ENCODE results near the gene C10orf120. TPM values are rescaled to one million over a fixed set of nuclear protein-coding genes. Genes with fewer than 3 reads are reported as not detected.

The C10orf120 gene
- total RNA-seq, 2 donors from 2014 or later: not detected

DNA sequence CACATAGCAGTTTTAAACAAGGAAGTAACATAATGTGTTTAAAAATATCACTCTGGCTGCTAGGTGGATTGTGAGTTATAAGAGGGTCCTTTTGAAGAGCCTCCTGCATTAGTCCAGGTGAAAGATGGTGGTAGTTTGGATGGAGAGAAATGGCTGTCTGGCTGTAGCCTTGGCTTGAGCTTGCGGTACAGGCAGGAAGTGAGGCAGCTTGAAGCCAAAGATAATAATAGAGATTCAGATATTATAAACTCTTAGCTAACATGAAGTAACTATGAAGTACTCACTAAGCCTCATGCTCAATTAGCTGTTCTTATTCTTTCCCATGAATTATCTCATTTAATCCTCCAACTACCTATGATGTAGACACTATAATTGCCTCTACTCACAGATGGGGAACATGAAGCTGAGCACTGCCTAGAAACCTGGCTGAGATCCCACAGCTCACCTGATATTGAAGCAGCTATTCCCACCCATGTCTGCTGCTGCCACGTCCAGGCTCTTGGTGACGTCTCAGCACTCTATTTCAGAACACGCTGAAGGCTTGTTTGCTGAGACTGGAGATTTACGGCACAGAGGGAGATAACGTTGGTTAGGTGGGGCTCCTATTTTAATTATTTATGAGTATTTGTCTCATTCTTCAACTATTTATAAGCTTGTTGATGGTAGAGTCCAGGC is 10.4 kb downstream of the C10orf120 start:
- Mint-ChIP-seq H3K9me3 (no peaks in the 10 kb centered on the region), H3K27me3 (peaks cover 23 to 52% of the 10 kb centered on the region in 2 donors), H3K27ac (no peak overlapping the region), H3K36me3 (no peaks in the 10 kb centered on the region), H3K4me1 (ENCODE audit: low read depth in 2 of 2) (no peaks in the 10 kb centered on the region), H3K4me3 (no peak overlapping the region)
- DNase-seq (ENCODE audit: low spot score) (no peak), ATAC-seq (no peak)

DNA sequence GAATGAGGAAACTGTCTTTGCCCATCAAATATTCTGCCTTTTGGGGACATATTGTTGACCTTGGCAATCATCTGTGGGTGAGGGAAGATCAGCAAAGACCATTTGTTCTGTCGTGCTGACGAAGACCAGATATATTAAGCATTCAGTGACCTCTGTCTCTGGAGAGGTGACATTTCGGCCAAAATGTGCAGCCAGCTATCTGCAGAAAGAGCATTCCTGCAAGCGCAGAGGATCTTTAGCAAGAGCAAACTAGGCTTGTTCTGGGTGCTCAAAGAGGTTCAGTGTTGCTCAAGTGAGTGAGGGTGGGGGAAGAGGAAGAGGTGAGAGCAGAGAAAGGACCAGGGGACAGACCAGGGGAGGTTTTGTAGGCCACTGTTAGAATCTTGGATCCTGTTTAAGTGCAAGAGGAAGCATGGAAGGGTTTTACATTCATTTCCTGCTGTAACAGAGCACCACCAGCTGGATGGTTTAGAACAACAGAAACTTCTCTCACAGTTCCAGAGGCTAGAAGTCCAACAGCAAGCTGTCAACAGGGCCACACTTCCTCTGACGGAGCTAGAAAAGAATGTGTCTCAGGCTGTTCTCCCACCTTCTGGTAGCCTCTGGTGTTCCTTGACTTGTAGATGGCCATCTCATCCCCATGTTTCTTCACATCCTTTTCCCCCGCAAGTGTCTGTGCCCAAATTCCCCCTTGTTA is 11.2 kb downstream of the C10orf120 start:
- Mint-ChIP-seq H3K9me3 (no peaks in the 10 kb centered on the region), H3K27me3 (peaks cover 26 to 54% of the 10 kb centered on the region in 2 donors), H3K4me1 (ENCODE audit: low read depth in 2 of 2) (no peaks in the 10 kb centered on the region), H3K36me3 (no peaks in the 10 kb centered on the region), H3K4me3 (no peak overlapping the region), H3K27ac (no peak overlapping the region)
- DNase-seq (ENCODE audit: low spot score) (no peak), ATAC-seq (no peak)

DNA sequence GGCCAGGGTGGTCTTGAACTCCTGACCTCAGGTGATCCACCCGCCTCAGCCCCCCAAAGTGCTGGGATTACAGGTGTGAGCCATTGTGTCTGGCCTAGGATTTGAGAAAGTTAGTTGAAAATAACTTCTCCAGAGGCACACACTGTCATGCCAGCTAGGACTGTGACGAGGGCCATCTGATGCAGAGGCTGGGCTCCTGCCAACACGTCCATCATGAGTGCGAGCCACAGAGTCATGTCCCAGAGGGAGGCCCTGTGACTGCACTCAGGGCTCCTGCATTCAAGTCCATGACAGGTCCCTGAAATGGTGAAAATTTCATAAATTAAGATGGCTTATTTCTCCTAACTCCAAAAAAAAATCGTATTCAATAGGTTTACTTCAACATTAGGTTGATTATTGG is 17.1 kb downstream of the C10orf120 start:
- Mint-ChIP-seq H3K4me3 (no peak overlapping the region), H3K4me1 (ENCODE audit: low read depth in 2 of 2) (no peaks in the 10 kb centered on the region), H3K27ac (no peak overlapping the region), H3K27me3 (peaks cover 19 to 20% of the 10 kb centered on the region in 2 donors), H3K36me3 (no peaks in the 10 kb centered on the region), H3K9me3 (no peaks in the 10 kb centered on the region)
- no peak for DNase-seq (ENCODE audit: low spot score)
- no peak for ATAC-seq

DNA sequence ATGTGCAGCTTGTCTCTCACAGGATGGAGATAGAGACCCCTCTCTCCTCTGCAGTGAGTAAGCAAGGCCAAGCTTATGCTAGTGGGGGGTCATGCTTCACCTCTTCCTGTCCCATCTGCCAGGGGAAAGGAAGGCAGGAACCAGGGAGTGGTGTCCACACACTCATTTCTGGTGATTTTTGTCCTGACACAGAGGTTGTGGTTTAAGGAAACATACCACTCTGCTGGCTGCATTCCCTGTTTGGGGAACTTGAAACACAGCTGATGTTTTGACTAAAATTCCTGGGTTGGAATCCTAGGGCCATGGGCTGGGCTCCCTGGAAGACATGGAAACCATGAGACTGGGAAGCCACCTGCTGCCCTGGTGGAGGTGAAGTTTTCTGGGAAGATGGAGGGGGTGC is 21.4 kb downstream of the C10orf120 start:
- Mint-ChIP-seq H3K27ac (no peak overlapping the region), H3K36me3 (no peaks in the 10 kb centered on the region), H3K4me1 (ENCODE audit: low read depth in 2 of 2) (no peaks in the 10 kb centered on the region), H3K27me3 (peaks cover 18 to 23% of the 10 kb centered on the region in 2 donors), H3K4me3 (no peak overlapping the region), H3K9me3 (no peaks in the 10 kb centered on the region)
- DNase-seq (ENCODE audit: low spot score): no peak
- no peak for ATAC-seq

DNA sequence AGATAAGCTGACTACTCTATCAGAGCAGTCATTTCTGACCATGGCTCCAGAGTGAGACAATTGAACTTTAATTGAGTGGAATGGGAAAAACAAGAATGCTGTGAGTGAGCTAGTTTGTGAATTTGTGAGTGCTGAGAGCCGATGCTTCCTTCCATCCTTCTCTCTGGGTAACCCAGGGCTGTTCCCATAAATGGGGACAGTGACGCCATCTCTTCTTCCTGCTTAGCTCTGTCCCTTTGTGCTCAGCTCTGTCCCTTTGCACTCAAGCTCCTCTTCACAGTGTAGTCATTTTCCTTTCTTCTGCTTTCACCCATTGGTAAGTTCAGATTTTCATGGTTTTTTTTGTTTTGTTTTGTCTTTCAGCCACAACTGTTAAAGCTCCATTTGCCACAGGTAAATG is 24.4 kb downstream of the C10orf120 start:
- ATAC-seq: no peak
- Mint-ChIP-seq H3K9me3 (no peaks in the 10 kb centered on the region), H3K27ac (no peak overlapping the region), H3K4me3 (no peak overlapping the region), H3K27me3 (peaks cover 18 to 33% of the 10 kb centered on the region in 2 donors), H3K36me3 (no peaks in the 10 kb centered on the region), H3K4me1 (ENCODE audit: low read depth in 2 of 2) (no peaks in the 10 kb centered on the region)
- no peak for DNase-seq (ENCODE audit: low spot score)

DNA sequence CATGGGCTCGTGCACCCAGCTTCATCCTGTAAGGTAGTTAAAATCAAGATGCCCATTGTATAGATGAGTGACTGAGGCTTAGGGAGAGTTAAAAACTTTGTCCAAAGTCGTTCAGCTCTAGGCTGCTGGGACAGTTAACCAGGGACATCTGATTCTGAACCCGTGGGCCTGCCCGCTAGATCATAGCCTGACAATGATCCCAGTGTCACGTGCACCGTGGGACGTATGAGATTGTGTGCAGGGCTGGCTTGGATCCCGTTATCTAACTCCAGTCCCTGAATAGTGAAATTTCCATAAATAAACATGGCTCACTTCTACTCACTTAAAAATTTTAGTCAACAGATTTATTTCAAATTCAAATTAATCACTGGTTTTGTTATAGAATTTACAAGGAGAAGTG is 24.9 kb downstream of the C10orf120 start:
- peaks cover 18 to 33% of the 10 kb centered on the region in 2 donors for H3K27me3 Mint-ChIP-seq
- H3K4me3 Mint-ChIP-seq: no peak overlapping the region
- no peaks in the 10 kb centered on the region for H3K36me3 Mint-ChIP-seq
- DNase-seq (ENCODE audit: low spot score) (no peak), ATAC-seq (no peak)
- no peaks in the 10 kb centered on the region for H3K9me3 Mint-ChIP-seq
- H3K27ac Mint-ChIP-seq: no peak overlapping the region
- H3K4me1 Mint-ChIP-seq (ENCODE audit: low read depth in 2 of 2): no peaks in the 10 kb centered on the region

DNA sequence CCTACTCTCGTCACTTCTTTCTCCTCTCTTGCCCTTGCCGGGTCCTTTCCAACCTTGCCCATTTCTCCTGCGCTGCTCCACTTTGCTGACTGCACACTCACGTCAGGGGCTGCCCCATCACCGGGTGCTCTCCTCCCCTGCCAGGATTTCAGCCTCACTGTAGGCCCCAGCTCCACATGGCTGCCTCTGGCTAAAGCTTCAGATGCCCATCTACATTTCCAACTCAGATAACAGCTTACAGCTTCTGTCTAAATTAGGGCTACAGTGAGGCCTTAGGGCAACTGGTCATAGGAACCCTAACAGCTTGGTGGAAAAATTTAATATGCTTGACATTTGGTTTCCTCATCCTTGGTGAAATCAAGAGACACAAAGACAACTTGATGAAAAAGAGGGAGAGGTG is 25.9 kb downstream of the C10orf120 start:
- Mint-ChIP-seq H3K27me3 (peaks cover 14 to 33% of the 10 kb centered on the region in 2 donors), H3K36me3 (no peaks in the 10 kb centered on the region), H3K27ac (no peak overlapping the region), H3K4me3 (no peak overlapping the region), H3K4me1 (ENCODE audit: low read depth in 2 of 2) (no peaks in the 10 kb centered on the region), H3K9me3 (no peaks in the 10 kb centered on the region)
- ATAC-seq (no peak), DNase-seq (ENCODE audit: low spot score) (no peak)

DNA sequence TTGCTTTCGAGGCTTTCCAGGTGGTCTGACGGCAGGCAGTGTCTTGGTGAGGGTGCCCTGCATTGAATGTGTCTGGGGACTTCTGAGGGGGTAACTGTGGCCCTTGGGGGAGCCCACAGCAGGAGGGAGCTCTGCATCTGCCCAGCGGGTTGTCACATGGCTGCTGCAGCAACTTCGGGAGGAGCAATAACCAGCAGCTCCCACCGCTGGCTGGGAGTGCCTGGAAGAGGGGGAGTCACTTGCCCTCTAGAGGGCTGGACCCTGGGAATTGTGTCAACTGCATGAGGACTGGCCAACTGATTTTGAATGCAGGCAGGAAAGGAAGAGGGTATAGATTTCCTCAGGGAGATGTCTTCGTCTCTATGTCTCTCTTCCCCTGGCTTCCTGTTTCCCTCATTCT is 26.4 kb downstream of the C10orf120 start:
- no peak overlapping the region for H3K27ac Mint-ChIP-seq
- no peak for DNase-seq (ENCODE audit: low spot score)
- H3K27me3 Mint-ChIP-seq: peaks cover 12 to 33% of the 10 kb centered on the region in 2 donors
- H3K4me3 Mint-ChIP-seq: no peak overlapping the region
- no peaks in the 10 kb centered on the region for H3K9me3 Mint-ChIP-seq
- H3K4me1 Mint-ChIP-seq (ENCODE audit: low read depth in 2 of 2): no peaks in the 10 kb centered on the region
- no peaks in the 10 kb centered on the region for H3K36me3 Mint-ChIP-seq
- no peak for ATAC-seq

DNA sequence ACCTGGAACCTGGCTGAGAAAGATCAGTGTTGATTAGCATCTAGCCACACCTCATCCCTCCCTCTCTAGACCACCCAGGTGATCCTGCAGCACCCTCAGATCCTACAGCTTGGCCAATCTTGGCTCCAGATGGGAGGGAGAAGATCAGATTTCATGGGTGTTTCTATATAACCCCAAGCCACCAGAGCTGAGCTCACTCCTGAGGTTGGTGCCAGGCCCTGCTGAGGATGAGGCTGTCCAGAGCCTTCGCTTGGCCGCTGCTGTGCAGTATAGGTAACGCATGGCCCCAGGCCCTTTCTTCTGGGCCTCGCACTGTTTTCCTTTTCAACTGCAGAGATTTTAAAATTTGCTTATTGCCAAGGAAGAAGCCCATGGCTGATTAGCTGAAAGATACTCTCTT is 27.0 kb downstream of the C10orf120 start:
- DNase-seq (ENCODE audit: low spot score): no peak
- Mint-ChIP-seq H3K36me3 (no peaks in the 10 kb centered on the region), H3K4me1 (ENCODE audit: low read depth in 2 of 2) (no peaks in the 10 kb centered on the region), H3K9me3 (no peaks in the 10 kb centered on the region), H3K4me3 (no peak overlapping the region), H3K27ac (no peak overlapping the region), H3K27me3 (peaks cover 14 to 37% of the 10 kb centered on the region in 2 donors)
- no peak for ATAC-seq

DNA sequence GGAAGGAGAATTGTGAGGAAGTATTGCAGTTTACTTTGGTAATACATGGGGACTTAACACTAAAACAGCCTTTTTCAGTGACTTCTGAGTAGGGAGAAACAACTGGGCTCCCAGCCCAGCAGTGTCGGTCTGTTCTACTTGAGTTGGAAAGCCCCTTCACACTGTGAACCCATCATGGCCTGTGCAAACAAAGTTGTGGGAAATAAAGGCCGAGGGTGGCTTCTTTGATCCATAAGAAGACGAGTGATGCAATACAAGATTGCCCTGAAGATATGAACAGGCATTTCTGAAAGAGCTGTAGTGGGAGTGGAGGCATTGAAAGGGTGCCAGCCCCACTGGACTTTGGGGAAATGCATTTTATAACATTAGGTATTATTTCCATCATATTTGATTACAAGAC is 28.3 kb downstream of the C10orf120 start:
- Mint-ChIP-seq H3K9me3 (no peaks in the 10 kb centered on the region), H3K36me3 (no peaks in the 10 kb centered on the region), H3K27ac (no peak overlapping the region), H3K4me3 (no peak overlapping the region), H3K4me1 (ENCODE audit: low read depth in 2 of 2) (no peaks in the 10 kb centered on the region), H3K27me3 (peaks cover 9 to 38% of the 10 kb centered on the region in 2 donors)
- DNase-seq (ENCODE audit: low spot score): no peak
- ATAC-seq: no peak

DNA sequence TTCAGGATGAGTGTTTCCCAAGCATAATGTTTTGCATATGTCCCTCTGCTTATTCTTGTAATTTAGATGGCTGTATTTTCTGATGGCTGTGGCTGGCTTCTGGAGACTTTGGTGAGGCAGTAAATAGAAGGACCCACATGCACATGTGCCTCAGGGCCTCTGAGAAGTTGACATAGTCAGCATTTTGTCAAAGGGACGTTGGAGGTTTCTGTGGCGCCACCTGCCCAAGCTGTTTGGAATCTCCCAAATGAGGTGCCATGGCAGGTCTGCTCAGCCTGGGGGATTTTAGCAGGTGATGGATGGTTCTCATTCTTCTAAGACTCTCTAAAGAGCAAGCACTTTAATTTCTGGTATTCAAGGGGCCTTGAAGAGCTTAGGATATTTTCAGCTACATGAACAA is 29.8 kb downstream of the C10orf120 start:
- H3K9me3 Mint-ChIP-seq: no peaks in the 10 kb centered on the region
- DNase-seq (ENCODE audit: low spot score): no peak
- H3K36me3 Mint-ChIP-seq: no peaks in the 10 kb centered on the region
- no peak for ATAC-seq
- H3K4me1 Mint-ChIP-seq (ENCODE audit: low read depth in 2 of 2): no peaks in the 10 kb centered on the region
- no peak overlapping the region for H3K4me3 Mint-ChIP-seq
- no peak overlapping the region for H3K27ac Mint-ChIP-seq
- H3K27me3 Mint-ChIP-seq: peaks cover 9 to 44% of the 10 kb centered on the region in 2 donors

DNA sequence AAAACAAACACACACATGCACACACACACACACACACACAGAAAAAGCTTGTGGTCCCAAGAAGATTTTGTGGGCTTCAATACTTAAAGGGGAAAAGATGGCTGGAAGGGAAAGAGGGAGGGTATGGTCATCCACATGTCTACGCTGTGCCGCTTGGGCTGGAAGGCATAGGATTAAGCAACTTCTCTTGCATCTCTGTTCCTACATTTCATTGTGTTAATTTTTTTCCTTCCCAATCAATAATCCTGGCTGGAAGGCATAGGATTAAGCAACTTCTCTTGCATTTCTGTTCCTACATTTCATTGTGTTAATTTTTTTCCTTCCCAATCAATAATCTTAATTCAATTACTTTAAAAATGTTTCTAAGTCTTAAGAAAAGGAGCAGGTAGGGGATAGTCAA is 30.6 kb downstream of the C10orf120 start:
- no peak for ATAC-seq
- Mint-ChIP-seq H3K4me3 (no peak overlapping the region), H3K9me3 (no peaks in the 10 kb centered on the region), H3K27ac (no peak overlapping the region), H3K27me3 (peaks cover 11 to 44% of the 10 kb centered on the region in 2 donors), H3K4me1 (ENCODE audit: low read depth in 2 of 2) (no peaks in the 10 kb centered on the region), H3K36me3 (no peaks in the 10 kb centered on the region)
- no peak for DNase-seq (ENCODE audit: low spot score)

DNA sequence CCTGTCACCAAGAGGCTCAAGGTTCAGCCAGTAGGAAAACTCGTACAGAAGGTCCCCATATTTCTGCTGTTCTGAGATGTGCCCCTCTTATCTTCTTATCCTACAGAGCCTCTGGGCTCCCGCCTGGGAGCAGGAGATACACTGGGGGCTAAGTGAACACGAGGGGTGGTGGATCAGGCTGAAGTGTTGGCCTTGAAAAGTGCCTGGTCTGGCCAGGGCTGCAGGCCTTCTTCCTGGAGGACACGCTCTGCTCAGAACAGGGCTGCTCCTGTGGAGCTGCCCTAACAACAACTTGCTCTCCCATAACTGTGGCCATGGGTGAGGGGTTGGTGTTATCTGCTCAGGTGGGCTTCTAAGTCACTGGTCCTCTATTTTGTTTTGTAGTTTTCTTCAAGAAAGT is 33.7 kb downstream of the C10orf120 start:
- Mint-ChIP-seq H3K4me3 (no peak overlapping the region), H3K27ac (no peak overlapping the region), H3K9me3 (no peaks in the 10 kb centered on the region), H3K36me3 (no peaks in the 10 kb centered on the region), H3K4me1 (ENCODE audit: low read depth in 2 of 2) (no peaks in the 10 kb centered on the region), H3K27me3 (peaks cover 13 to 49% of the 10 kb centered on the region in 2 donors)
- DNase-seq (ENCODE audit: low spot score) (no peak), ATAC-seq (no peak)

DNA sequence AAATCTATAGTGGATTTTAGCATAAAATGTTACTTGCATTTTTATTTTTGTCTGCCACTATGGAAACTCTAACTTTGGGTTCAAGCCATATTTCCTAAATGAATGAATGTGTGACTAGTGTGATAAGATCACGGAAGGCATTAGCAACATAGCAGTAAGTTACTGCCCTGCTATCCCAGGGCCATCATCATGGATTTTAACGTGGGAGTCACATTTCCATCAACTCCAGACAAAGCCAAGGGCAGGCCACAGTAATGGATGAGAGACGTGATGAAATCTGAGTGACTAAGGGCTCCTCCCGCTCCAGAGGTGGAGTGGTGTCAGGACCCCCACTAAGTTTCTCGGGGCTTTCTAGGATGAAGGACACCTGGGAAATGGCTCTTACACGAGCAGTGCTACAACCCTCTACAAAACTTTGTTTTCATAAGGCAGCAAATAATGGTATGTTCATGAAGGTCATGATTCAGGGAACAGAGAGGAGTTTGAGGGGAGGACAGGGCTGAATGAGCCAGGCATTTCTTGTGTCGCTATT is 34.3 kb downstream of the C10orf120 start:
- Mint-ChIP-seq H3K27me3 (peaks cover 13 to 43% of the 10 kb centered on the region in 2 donors), H3K4me1 (ENCODE audit: low read depth in 2 of 2) (no peaks in the 10 kb centered on the region), H3K9me3 (no peaks in the 10 kb centered on the region), H3K4me3 (no peak overlapping the region), H3K36me3 (no peaks in the 10 kb centered on the region), H3K27ac (no peak overlapping the region)
- no peak for DNase-seq (ENCODE audit: low spot score)
- ATAC-seq: no peak

All from natural killer cell treated with Interleukin-12 subunit alpha and Interleukin-12 subunit beta and Interleukin-15 and Interleukin-18, amount 100 ng/mL, for 72 hours (primary cell).